IPS-15b (cell line): Measurements from ENCODE around the gene SLC6A8.
"Not testable (repeated sequence)": the region's sequence is repeated elsewhere in the genome, so short reads cannot be mapped to it uniquely, and the experiment has no call there.

Source experiments
- H3K27me3 ChIP-seq: one replicate; pipeline ENCODE4 v1.6.1; 2013; ENCODE audit warnings: low read length; ENCODE audit not compliant: control insufficient read depth, insufficient read depth
- H3K36me3 ChIP-seq: one replicate; pipeline ENCODE4 v1.6.1; 2013; ENCODE audit warnings: low read length; ENCODE audit not compliant: control insufficient read depth, insufficient read depth
- H3K4me1 ChIP-seq: one replicate; pipeline ENCODE4 v1.6.1; 2013; ENCODE audit warnings: mild to moderate bottlenecking, low read length; ENCODE audit not compliant: control insufficient read depth, insufficient read depth
- H3K4me3 ChIP-seq: one replicate; pipeline ENCODE4 v1.5.1; 2013; ENCODE audit warnings: low read depth, low read length
- H3K9ac ChIP-seq: one replicate; pipeline ENCODE4 v1.6.1; 2013; ENCODE audit warnings: low read depth, mild to moderate bottlenecking, low read length
- H3K9me3 ChIP-seq: one replicate; pipeline ENCODE4 v1.6.1; 2013; ENCODE audit warnings: mild to moderate bottlenecking, low read length; ENCODE audit not compliant: control insufficient read depth, insufficient read depth

Gene SLC6A8

DNA sequence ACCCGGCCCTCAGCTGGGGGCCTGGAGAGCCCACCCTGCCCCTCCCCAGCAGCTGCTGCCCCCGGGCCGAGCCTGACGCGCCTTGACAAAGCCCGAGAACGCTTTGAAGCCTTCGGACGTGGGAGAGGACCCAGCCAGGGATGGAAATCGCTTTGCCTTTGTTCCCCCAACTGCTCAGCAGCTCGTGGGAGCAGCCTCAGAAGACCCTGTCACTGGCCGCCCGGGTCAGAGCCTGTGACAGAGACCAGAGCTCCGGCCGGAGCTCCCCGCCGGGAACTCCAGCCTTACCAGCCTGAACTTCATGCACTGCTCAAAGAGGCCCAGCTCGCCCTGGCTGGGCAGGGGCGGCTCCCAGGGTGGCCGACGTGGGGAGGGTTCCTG is 2.6 kb upstream of the SLC6A8 start:
- Histone ChIP-seq H3K27me3 (no peaks in the 10 kb centered on the region), H3K4me1 (no peaks in the 10 kb centered on the region), H3K9me3 (no peaks in the 10 kb centered on the region), H3K36me3 (peaks cover 3% of the 10 kb centered on the region), H3K4me3 (peak overlapping the region; percentile 43), H3K9ac (no peak overlapping the region)

DNA sequence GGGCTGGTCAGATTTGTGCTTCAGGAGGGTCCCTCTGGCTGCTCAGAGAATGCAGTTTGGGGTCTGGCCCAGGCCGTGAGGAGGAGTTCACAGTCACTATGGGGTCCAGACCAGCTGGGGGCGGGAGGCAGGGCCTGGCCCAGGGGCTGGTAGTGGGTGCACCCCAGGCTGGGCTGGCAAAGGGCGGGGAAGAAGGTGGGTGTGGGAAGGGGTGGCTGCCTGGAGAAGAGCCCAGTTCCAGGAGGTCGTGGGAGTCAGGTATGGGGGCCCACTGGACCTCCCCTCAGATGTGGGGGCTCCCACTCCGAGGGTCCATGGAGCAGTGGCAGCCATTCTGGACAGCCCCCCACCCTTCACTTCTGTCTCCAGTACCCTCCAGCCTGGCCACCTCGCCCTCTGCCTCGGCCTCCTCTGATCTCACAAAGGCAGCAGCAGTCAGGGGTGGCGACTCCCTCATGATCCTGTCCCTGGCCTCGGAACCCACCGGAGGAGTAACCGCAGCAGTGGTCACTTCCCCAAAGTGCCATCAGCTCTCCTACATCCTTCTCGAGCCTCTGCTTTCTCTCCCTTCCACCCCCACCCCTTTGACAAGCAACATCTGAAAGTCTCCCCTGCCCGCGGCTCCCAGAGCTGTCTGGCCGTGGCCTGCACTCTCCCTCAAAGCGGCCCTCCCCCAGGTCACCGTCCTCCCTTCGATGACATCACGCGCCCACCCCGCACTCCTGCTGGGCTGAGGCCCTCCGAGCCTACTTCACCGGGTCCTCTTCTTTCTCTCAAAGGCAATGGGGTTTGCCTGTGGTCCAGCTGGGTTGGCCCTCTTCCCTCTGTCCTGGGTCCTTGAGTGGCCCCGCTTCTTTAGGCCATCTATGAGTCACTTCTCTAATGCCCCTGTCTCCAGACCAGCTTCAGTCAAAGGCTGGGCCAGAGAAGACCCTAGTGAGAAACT is 1.7 kb upstream of the SLC6A8 start:
- Histone ChIP-seq H3K9me3 (no peaks in the 10 kb centered on the region), H3K9ac (no peak overlapping the region), H3K4me1 (no peaks in the 10 kb centered on the region), H3K36me3 (peaks cover 5% of the 10 kb centered on the region), H3K4me3 (peak overlapping the region; percentile 43), H3K27me3 (no peaks in the 10 kb centered on the region)

DNA sequence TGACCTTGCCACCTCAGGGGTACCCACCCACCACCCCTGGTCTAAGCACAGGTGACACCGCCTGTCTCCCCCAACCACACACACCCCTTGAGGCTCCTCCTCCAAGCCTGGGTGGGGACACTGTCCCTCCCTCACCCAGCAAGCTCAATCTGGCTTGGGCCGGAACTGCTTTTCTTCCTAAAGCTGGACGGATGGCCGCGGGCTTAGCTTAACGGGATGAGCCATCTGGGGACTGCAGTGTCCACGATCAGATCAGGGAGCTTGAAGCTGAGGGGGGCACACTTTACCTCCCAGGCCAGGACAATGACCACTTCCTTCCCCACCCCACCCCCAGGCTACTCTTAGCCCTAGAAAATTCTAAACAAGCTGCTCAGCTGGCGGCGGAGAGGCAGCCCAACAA is 1.0 kb upstream of the SLC6A8 start:
- Histone ChIP-seq H3K36me3 (peaks cover 10% of the 10 kb centered on the region), H3K9me3 (no peaks in the 10 kb centered on the region), H3K4me1 (no peaks in the 10 kb centered on the region), H3K9ac (no peak overlapping the region), H3K27me3 (no peaks in the 10 kb centered on the region), H3K4me3 (peak overlapping the region; percentile 43)

DNA sequence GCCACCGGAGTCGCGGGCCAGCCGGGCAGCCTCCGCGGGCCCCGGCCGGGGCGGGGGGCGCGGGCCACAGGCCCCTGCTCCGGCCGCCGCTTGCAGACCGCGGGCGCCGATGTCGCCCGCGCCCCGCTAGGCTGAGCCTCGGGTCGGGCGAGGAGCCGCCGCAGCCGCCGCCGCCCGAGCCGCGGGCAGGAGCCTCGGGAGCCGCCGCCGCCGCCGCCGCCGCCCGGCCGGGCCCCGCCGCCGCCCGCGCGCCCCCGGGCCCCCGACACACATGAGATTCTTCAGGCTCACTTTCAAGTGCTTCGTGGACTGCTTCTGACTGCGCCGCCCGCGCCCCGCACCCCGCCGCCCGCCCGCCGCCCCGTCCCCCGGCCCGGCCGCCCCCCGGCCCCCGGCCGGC is 345 bp downstream of the SLC6A8 start:
- H3K4me1 ChIP-seq = no peaks in the 10 kb centered on the region
- H3K36me3 ChIP-seq = peaks cover 18% of the 10 kb centered on the region
- H3K9ac ChIP-seq = no peak overlapping the region
- no peak overlapping the region for H3K4me3 ChIP-seq
- no peaks in the 10 kb centered on the region for H3K27me3 ChIP-seq
- H3K9me3 ChIP-seq = no peaks in the 10 kb centered on the region

DNA sequence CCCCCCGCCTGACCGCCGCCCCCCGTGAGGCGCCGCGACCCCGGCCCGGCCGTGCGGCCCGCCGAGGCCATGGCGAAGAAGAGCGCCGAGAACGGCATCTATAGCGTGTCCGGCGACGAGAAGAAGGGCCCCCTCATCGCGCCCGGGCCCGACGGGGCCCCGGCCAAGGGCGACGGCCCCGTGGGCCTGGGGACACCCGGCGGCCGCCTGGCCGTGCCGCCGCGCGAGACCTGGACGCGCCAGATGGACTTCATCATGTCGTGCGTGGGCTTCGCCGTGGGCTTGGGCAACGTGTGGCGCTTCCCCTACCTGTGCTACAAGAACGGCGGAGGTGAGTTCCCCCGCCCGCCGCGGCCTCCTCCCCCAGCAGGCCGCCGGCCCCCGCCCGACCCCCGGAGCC is 780 bp downstream of the SLC6A8 start:
- peak overlapping the region; percentile 39 for H3K4me3 ChIP-seq
- no peaks in the 10 kb centered on the region for H3K9me3 ChIP-seq
- no peak overlapping the region for H3K9ac ChIP-seq
- H3K4me1 ChIP-seq = no peaks in the 10 kb centered on the region
- no peaks in the 10 kb centered on the region for H3K27me3 ChIP-seq
- H3K36me3 ChIP-seq = peaks cover 21% of the 10 kb centered on the region

DNA sequence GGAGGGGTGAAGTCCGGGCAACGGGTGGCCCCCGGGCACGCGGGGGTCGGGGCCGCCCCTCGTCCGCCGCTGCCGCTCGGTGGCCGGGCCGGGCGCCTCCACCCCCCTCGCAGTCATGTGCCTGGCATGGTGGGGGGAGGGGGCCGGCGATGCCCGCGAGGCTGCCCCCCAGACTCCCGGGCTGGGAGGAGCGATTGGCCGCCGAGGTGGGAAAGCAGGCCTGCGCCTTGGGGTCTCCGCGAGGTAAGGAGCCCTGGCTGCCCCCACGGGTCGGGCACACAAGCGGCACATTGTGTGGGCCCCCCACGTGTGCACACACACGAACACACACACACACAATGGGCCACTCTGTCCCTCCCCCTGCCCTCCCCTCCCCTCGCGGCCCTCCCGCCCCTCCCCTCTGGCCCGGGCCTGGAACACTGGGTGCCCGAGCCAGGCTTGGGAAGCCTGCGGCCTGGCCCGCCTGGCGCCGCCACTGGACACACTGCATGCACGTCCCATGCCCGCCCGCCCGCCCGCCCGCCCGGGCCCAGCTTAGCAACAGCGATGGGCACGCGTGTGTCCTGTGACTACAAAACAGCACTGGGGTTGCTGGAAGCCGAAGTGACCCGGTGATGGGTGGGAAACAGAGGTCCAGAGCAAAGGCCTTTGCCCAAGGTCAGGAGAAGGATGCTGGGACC is 1.3 kb downstream of the SLC6A8 start:
- Histone ChIP-seq H3K36me3 (peaks cover 23% of the 10 kb centered on the region), H3K9me3 (no peaks in the 10 kb centered on the region), H3K27me3 (no peaks in the 10 kb centered on the region), H3K4me3 (peak overlapping the region; percentile 49), H3K9ac (no peak overlapping the region), H3K4me1 (no peaks in the 10 kb centered on the region)

DNA sequence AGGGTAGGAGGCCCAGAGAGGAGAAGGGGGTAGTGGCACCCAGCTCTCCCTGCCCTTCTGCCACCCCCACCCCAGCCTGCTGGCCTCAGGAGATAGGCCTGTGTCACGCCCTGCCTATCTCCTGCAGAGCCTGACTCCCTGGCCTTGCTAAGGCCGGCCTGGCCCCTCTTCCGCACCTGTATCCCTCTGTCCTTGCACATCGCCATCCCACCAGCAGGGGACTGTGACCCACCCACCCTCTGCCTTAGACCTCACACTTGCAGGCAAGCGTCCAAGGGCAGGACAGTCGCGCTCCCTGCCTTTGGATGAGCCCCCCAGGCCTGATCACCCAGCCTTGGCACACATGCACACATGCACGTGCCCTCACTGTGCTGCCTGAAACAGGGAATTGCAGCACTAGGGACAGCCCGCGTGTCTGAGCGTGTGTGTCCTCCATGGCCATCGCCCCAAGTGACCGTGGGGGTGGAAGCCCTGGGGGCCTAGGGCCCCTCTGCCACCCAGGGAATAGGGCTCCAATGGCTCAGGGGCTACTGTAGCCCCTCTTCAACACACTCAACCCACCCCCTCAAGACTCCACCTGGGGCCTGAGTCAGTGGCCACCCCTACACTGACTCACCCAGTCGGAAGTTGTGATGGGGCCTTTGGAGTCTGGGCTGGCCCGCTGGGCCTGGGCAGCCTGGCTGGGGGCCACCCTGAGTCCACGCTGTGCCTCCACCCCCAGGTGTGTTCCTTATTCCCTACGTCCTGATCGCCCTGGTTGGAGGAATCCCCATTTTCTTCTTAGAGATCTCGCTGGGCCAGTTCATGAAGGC is 2.1 kb downstream of the SLC6A8 start:
- Histone ChIP-seq H3K36me3 (peaks cover 26% of the 10 kb centered on the region), H3K4me1 (no peaks in the 10 kb centered on the region), H3K9ac (peak overlapping the region; percentile 24), H3K4me3 (peak overlapping the region; percentile 49), H3K27me3 (no peaks in the 10 kb centered on the region), H3K9me3 (no peaks in the 10 kb centered on the region)

DNA sequence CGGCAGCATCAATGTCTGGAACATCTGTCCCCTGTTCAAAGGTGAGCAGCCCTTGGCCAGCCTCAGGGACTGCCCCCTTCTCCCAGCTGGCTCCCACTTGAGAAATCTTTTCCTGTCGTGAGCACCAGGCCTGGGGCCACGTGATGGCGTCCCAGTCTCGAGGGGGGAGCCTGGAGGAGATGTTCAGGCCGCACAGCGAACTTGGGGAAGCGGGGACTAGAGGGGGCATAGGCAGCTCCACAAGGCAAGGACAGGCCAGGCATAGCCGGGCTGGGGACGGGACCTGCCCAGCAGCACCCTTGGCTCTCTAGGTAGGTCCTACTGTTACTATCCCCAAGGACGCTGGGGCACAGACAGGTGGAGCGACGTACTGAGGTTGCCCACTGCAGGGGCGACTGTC is 2.7 kb downstream of the SLC6A8 start:
- Histone ChIP-seq H3K4me3 (no peak overlapping the region), H3K9me3 (no peaks in the 10 kb centered on the region), H3K9ac (no peak overlapping the region), H3K36me3 (peaks cover 29% of the 10 kb centered on the region), H3K4me1 (no peaks in the 10 kb centered on the region), H3K27me3 (no peaks in the 10 kb centered on the region)

DNA sequence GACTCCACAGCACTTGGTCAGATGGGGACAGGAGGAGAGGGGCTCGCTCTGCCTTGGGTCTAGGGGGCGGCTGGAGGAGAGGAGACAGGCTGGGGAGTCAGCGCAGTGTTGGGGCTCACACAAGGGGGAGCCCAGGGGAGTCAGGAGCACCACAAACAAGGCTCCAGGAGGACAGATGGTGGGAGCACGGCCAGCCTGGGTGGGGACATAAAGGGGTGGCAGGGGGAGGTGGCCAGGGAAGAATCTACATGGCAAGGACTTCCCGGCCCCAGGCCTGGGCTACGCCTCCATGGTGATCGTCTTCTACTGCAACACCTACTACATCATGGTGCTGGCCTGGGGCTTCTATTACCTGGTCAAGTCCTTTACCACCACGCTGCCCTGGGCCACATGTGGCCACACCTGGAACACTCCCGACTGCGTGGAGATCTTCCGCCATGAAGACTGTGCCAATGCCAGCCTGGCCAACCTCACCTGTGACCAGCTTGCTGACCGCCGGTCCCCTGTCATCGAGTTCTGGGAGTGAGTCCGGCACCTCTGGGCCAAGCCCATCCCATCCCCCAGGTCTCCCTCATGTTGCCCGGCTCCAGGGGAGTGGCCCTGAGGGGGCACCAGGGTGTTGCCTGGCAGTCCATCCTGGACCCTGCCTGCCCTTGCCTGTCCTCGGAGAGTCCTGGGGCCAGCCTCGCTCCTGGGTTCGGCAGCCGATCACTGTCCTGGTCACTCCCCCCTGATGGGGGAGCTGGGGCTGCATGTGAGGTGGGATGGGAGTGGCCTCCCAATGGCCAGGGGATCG is 3.5 kb downstream of the SLC6A8 start:
- H3K9me3 ChIP-seq, H3K9ac ChIP-seq, H3K4me1 ChIP-seq, H3K27me3 ChIP-seq, H3K4me3 ChIP-seq: not testable (repeated sequence)
- peaks cover 29% of the 10 kb centered on the region for H3K36me3 ChIP-seq

DNA sequence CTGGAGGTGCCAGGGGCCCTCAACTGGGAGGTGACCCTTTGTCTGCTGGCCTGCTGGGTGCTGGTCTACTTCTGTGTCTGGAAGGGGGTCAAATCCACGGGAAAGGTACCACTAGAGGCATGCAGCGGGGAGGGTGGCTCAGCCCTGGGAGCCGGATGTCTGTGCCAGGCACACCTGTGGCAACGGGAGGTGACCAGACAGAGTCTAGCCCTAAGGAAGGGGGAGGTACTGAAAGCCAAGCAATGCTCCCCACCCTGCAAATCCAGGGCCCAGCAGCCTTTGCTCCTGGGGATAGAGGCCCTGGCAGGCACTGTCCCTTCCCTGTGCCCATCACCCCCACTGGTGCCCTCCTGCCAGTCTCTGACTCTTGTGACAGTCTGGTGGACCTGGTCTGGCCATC is 4.3 kb downstream of the SLC6A8 start:
- H3K9ac ChIP-seq = no peak overlapping the region
- H3K36me3 ChIP-seq = peaks cover 29% of the 10 kb centered on the region
- no peaks in the 10 kb centered on the region for H3K4me1 ChIP-seq
- no peaks in the 10 kb centered on the region for H3K9me3 ChIP-seq
- H3K27me3 ChIP-seq = no peaks in the 10 kb centered on the region
- no peak overlapping the region for H3K4me3 ChIP-seq

DNA sequence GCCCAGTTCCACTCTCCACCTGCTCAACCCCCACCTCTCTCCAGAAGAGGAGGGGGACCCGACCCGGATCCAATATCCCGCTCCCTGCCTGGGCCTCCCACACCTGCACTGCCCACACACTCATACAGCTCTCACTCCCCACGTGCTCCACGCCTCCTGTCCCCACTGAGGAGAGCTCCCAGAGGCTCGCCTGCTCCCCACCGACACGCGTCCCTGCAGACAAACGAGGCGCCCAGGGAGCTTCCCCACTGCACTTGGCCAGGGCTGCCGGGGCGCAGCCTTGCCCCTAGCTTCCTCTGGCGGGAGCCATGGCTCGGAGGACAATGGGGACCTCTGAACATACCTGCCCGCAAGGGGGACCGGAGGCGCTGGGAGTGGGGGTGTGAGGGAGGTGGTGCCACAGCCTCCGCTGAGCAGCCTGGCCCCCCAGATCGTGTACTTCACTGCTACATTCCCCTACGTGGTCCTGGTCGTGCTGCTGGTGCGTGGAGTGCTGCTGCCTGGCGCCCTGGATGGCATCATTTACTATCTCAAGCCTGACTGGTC is 5.0 kb downstream of the SLC6A8 start:
- H3K36me3 ChIP-seq = peaks cover 29% of the 10 kb centered on the region
- no peak overlapping the region for H3K4me3 ChIP-seq
- no peaks in the 10 kb centered on the region for H3K27me3 ChIP-seq
- no peaks in the 10 kb centered on the region for H3K9me3 ChIP-seq
- H3K9ac ChIP-seq = no peak overlapping the region
- no peaks in the 10 kb centered on the region for H3K4me1 ChIP-seq
